HepG2 (cell line): Measurements from ENCODE around the gene TGFBR1.

Experiments used
- CREB1 ChIP-seq, 2 experiments: fragments of 450-650 bp in 1 of 2; IDR thresholded peaks; 2 replicates each; pipeline ENCODE4 v1.6.1; 2016 to 2017; ENCODE audit warnings: control low read depth in 1 of 2, mild to moderate bottlenecking in 1 of 2, missing compliant biosample characterization in 1 of 2, missing genetic modification characterization in 1 of 2
- FOSL2 ChIP-seq: sonication (generic); formaldehyde crosslinking; IDR thresholded peaks from 2 replicates; pipeline ENCODE4 v1.4.0; 2020; ENCODE audit warnings: missing genetic modification reagents
- ZNF777 ChIP-seq: sonication (generic); formaldehyde crosslinking; IDR thresholded peaks from 2 replicates; pipeline ENCODE4 v1.4.0; 2020; ENCODE audit warnings: missing genetic modification reagents

- TF ChIP-seq CREB1 (IDR thresholded peaks at IDR 0.05) (no peak), CREB1 (CRISPR knock-in tag; IDR thresholded peaks at IDR 0.05) (no peak), ZNF777 (no peak), FOSL2 (CRISPR knock-in tag) (no peak)
Observed at GRCh38 chr9:99076030-99076429, 28.9 kb upstream of the TGFBR1 start.
